WI38 (cell line): ENCODE data around the gene CXCL1.

Experiments
- H3K4me3 ChIP-seq: 2 replicates; pipeline ENCODE4 v1.5.1; 2011; ENCODE audit warnings: low read depth, mild to moderate bottlenecking, control low read depth, low read length
- CTCF ChIP-seq: IDR thresholded peaks from 2 replicates; pipeline ENCODE4 v1.5.1; 2012; ENCODE audit warnings: low read depth, mild to moderate bottlenecking, control low read depth, low read length

The CXCL1 gene

GRCh38 chr4:73904491-73904890 lies 35.3 kb downstream of the CXCL1 start:
- no peak for TF ChIP-seq CTCF
- no peak overlapping the region for H3K4me3 ChIP-seq

GRCh38 chr4:73908965-73909364 lies 39.8 kb downstream of the CXCL1 start:
- no peak for TF ChIP-seq CTCF
- no peak overlapping the region for H3K4me3 ChIP-seq

GRCh38 chr4:73911746-73912145 lies 42.6 kb downstream of the CXCL1 start:
- TF ChIP-seq CTCF = no peak
- no peak overlapping the region for H3K4me3 ChIP-seq

- no peak overlapping the region for H3K4me3 ChIP-seq
- TF ChIP-seq CTCF = no peak
These were observed 43.0 kb downstream of the CXCL1 start for GRCh38 chr4:73912191-73912590.

GRCh38 chr4:73914071-73914470 lies 44.9 kb downstream of the CXCL1 start:
- no peak overlapping the region for H3K4me3 ChIP-seq
- no peak for TF ChIP-seq CTCF

- no peak overlapping the region for H3K4me3 ChIP-seq
- no peak for TF ChIP-seq CTCF
These were observed 47.2 kb downstream of the CXCL1 start for GRCh38 chr4:73916172-73916925.

- no peak overlapping the region for H3K4me3 ChIP-seq
- TF ChIP-seq CTCF = no peak
These were observed 47.9 kb downstream of the CXCL1 start for GRCh38 chr4:73917081-73917501.
